ENCODE data around the gene HAPSTR1. TPM values are rescaled to one million over a fixed set of nuclear protein-coding genes. Genes with fewer than 3 reads are reported as not detected.

Gene HAPSTR1
- total and polyA plus RNA-seq, 2 of the 13 experiments (the other 11 are each of a cell fraction or from before 2014, with no cell fraction given), result 25.2 to 83.2 TPM

DNA sequence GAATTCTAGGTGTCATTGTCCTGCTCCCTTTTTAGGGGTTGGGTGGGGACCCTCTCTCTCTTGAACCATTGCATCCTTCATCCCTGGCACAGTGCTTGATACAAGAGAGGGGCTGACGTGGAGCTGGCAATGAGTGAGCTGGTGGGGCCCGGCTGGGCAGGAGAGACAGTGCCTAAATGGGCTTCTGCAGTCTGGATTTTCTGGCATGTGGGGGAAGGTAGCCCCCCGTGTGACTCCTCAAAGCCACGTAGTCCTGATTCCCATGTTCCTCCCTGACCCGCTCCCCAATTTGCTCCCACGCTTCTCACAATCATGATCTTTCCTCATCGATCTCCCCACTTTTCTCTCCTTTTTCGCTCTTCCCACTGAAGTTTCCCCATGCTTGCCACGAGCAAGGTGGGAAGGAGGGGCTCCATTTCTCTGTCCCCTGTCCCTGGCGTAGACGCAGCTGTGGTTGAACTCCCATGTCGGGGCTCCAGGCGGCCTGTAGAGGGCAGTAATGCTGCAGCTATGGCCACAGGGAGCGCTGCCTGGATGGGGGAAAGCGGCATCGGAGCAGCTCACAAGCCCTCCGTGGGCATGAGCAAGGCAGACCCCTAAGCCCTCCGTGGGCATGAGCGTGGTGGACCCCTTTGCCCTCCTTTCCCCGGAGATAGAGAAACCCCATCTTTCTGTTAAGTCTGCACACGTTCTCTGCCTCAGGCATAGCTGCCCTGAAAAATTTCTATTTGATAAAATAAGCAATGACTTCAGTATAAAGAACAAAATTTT, 47.5 kb downstream of the HAPSTR1 start (continued):
- TF ChIP-seq CSRNP2 (CRISPR knock-in tag; conservative IDR thresholded peaks at IDR 0.05; ENCODE audit: low read depth), result no peak
- 0 out of 2 replicates have a peak, but pooled peaks have one; percentile 63 for TF ChIP-seq ZNF451 (CRISPR knock-in tag; IDR thresholded peaks at IDR 0.05)
- no peak for TF ChIP-seq ZNF326 (CRISPR knock-in tag; IDR thresholded peaks at IDR 0.05; ENCODE audit: borderline replicate concordance)
- TF ChIP-seq ZNF788 (CRISPR knock-in tag; IDR thresholded peaks at IDR 0.05; ENCODE audit: borderline replicate concordance), result peak; percentile 41; the same call in 1 of the 2 replicates
- TF ChIP-seq, protein P1, sequence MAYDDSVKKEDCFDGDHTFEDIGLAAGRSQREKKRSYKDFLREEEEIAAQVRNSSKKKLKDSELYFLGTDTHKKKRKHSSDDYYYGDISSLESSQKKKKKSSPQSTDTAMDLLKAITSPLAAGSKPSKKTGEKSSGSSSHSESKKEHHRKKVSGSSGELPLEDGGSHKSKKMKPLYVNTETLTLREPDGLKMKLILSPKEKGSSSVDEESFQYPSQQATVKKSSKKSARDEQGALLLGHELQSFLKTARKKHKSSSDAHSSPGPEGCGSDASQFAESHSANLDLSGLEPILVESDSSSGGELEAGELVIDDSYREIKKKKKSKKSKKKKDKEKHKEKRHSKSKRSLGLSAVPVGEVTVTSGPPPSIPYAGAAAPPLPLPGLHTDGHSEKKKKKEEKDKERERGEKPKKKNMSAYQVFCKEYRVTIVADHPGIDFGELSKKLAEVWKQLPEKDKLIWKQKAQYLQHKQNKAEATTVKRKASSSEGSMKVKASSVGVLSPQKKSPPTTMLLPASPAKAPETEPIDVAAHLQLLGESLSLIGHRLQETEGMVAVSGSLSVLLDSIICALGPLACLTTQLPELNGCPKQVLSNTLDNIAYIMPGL (CRISPR knock-in tag; IDR thresholded peaks at IDR 0.05; ENCODE audit: borderline replicate concordance in 1 of 2, low read depth in 1 of 2), result peak; percentile 84
- TF ChIP-seq ZNF841 (CRISPR knock-in tag; IDR thresholded peaks at IDR 0.05; ENCODE audit: borderline replicate concordance), result no peak
- no peak for TF ChIP-seq CCAR2 (optimal IDR thresholded peaks at IDR 0.05; ENCODE audit: low read depth, low read length)
- TF ChIP-seq, protein P2, sequence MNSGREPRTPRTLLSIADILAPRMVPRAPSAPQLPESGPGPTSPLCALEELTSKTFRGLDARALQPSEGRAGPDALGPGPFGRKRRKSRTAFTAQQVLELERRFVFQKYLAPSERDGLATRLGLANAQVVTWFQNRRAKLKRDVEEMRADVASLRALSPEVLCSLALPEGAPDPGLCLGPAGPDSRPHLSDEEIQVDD (CRISPR knock-in tag; IDR thresholded peaks at IDR 0.05; ENCODE audit: borderline replicate concordance), result 0 out of 2 replicates have a peak, but pooled peaks have one; percentile 31
- TF ChIP-seq DDIT3 (CRISPR knock-in tag; IDR thresholded peaks at IDR 0.05), result no peak
- TF ChIP-seq FOXK1 (CRISPR knock-in tag; IDR thresholded peaks at IDR 0.05; ENCODE audit: borderline replicate concordance, low read depth), result peak; percentile 23; the same call in 1 of the 2 replicates
- no peak for TF ChIP-seq CREM (IDR thresholded peaks at IDR 0.05)
- TF ChIP-seq CREM (CRISPR knock-in tag; IDR thresholded peaks at IDR 0.05), result no peak
- no peak for TF ChIP-seq ZSCAN22 (CRISPR knock-in tag; IDR thresholded peaks at IDR 0.05)
- 0 out of 2 replicates have a peak, but pooled peaks have one; percentile 46 for TF ChIP-seq RBAK (CRISPR knock-in tag; IDR thresholded peaks at IDR 0.05)
- TF ChIP-seq THAP11 (CRISPR knock-in tag; IDR thresholded peaks at IDR 0.05), result peak; percentile 87
- TF ChIP-seq, protein P3, sequence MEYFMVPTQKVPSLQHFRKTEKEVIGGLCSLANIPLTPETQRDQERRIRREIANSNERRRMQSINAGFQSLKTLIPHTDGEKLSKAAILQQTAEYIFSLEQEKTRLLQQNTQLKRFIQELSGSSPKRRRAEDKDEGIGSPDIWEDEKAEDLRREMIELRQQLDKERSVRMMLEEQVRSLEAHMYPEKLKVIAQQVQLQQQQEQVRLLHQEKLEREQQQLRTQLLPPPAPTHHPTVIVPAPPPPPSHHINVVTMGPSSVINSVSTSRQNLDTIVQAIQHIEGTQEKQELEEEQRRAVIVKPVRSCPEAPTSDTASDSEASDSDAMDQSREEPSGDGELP (IDR thresholded peaks at IDR 0.05; ENCODE audit: borderline replicate concordance, low read depth), result no peak
- TF ChIP-seq ZNF263 (CRISPR knock-in tag; IDR thresholded peaks at IDR 0.05), result no peak
- no peak for TF ChIP-seq ZNF563 (CRISPR knock-in tag; IDR thresholded peaks at IDR 0.05)
- TF ChIP-seq DRAP1 (CRISPR knock-in tag; IDR thresholded peaks at IDR 0.05), result no peak; the same call in 1 of the 2 replicates
- TF ChIP-seq ZNF768 (CRISPR knock-in tag; IDR thresholded peaks at IDR 0.05), result 0 out of 2 replicates have a peak, but pooled peaks have one; percentile 29
- TF ChIP-seq HOXA7 (CRISPR knock-in tag; IDR thresholded peaks at IDR 0.05), result no peak
- TF ChIP-seq, protein P4, sequence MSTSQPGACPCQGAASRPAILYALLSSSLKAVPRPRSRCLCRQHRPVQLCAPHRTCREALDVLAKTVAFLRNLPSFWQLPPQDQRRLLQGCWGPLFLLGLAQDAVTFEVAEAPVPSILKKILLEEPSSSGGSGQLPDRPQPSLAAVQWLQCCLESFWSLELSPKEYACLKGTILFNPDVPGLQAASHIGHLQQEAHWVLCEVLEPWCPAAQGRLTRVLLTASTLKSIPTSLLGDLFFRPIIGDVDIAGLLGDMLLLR (CRISPR knock-in tag; IDR thresholded peaks at IDR 0.05), result 0 out of 2 replicates have a peak, but pooled peaks have one; percentile 27
- peak; percentile 54 for TF ChIP-seq TEAD3 (CRISPR knock-in tag; optimal IDR thresholded peaks at IDR 0.05; ENCODE audit: borderline replicate concordance)
- 0 out of 2 replicates have a peak, but pooled peaks have one; percentile 63 for TF ChIP-seq AKAP8 (CRISPR knock-in tag; IDR thresholded peaks at IDR 0.05)
